ENCODE results near the gene SERGEF. TPM values are rescaled to one million over a fixed set of nuclear protein-coding genes. Genes with fewer than 3 reads are reported as not detected.
"Not testable (repeated sequence)": the region's sequence is repeated elsewhere in the genome, so short reads cannot be mapped to it uniquely, and the experiment has no call there.

Gene SERGEF
- total and polyA plus RNA-seq, 5 donors from 2014 or later: 40.4 to 81.5 (median 77.0) TPM

DNA sequence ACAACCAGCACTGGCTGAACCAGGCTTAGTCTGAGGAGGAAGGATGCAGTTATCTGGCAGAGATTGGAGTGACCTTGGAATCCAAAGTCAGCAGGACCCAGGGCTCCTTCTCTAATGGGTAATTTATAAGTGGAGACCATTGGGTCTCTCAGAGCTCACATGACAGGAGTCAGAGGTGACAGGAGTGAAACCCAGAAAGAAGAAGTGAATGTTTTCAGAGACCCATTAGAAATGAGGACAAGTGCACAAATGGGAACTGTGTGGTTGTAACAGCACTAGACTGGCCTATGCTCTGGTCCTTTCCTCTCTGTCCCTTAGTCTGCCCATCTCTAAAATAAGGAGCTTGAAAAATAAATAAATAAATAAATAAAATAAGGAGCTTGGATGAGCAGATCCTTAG, 107.4 kb downstream of the SERGEF start:
- H3K27me3 Mint-ChIP-seq: no peaks in the 10 kb centered on the region
- H3K9me3 Mint-ChIP-seq: no peaks in the 10 kb centered on the region

DNA sequence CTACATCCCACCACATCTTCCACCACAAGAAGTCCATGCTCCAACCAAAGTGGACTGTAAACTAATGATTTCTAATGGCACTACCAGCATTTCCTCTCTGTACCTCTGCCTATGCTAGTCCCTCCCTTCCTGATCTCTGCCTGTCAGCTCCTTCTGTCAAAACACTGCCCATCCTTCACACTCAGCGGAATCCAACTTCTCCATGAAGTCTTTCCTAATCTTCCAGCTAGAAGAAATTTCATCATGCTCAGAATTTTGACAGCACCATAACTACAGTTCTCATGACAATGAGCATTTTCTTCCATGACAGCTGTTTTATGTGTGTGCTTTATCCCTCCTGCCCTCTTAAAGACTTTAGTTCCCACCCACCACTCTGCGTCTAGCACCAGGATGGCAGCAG, 111.4 kb downstream of the SERGEF start:
- Histone ChIP-seq H3K27me3 (ENCODE audit: control insufficient read depth, insufficient read depth, low read length) (no peaks in the 10 kb centered on the region), H3K9me3 (ENCODE audit: control insufficient read depth in 2 of 2, low read length in 2 of 2) (no peaks in the 10 kb centered on the region), H3K4me3 (ENCODE audit: low read depth, low read length) (no peak overlapping the region), H3K4me1 (ENCODE audit: control insufficient read depth, insufficient read depth, low read length, poor library complexity, severe bottlenecking) (no peaks in the 10 kb centered on the region), H3K27ac (ENCODE audit: insufficient read depth, low read length, poor library complexity, severe bottlenecking) (no peak overlapping the region), H3K36me3 (ENCODE audit: control insufficient read depth, insufficient read depth, low read length) (peaks cover 6% of the 10 kb centered on the region)
- DNase-seq: no peak
- peak overlapping the region in 1 of 3 donors; percentile 37 for H3K27ac Mint-ChIP-seq
- H3K4me1 Mint-ChIP-seq: peaks cover 0 to 21% (median 11%) of the 10 kb centered on the region in 4 donors
- ATAC-seq (ENCODE audit: low read depth in 2 of 2): no peak
- peaks cover 32% of the 10 kb centered on the region for H3K36me3 Mint-ChIP-seq
- H3K9me3 Mint-ChIP-seq: no peaks in the 10 kb centered on the region
- H3K27me3 Mint-ChIP-seq: no peaks in the 10 kb centered on the region
- H3K4me3 Mint-ChIP-seq: no peak overlapping the region

More for the DNA sequence above, 107.4 kb downstream of the SERGEF start:
- Mint-ChIP-seq H3K4me1 (peaks cover 8 to 22% (median 12%) of the 10 kb centered on the region in 4 donors), H3K36me3 (peaks cover 41% of the 10 kb centered on the region), H3K27ac (no peak overlapping the region), H3K4me3 (no peak overlapping the region)
- Histone ChIP-seq H3K4me3 (ENCODE audit: low read depth, low read length) (no peak overlapping the region), H3K36me3 (ENCODE audit: control insufficient read depth, insufficient read depth, low read length) (peaks cover 8% of the 10 kb centered on the region), H3K27ac (ENCODE audit: insufficient read depth, low read length, poor library complexity, severe bottlenecking) (no peak overlapping the region), H3K4me1 (ENCODE audit: control insufficient read depth, insufficient read depth, low read length, poor library complexity, severe bottlenecking) (no peaks in the 10 kb centered on the region), H3K9me3 (ENCODE audit: control insufficient read depth in 2 of 2, low read length in 2 of 2) (no peaks in the 10 kb centered on the region), H3K27me3 (ENCODE audit: control insufficient read depth, insufficient read depth, low read length) (no peaks in the 10 kb centered on the region)
- ATAC-seq (ENCODE audit: low read depth in 2 of 2) (no peak), DNase-seq (no peak)

DNA sequence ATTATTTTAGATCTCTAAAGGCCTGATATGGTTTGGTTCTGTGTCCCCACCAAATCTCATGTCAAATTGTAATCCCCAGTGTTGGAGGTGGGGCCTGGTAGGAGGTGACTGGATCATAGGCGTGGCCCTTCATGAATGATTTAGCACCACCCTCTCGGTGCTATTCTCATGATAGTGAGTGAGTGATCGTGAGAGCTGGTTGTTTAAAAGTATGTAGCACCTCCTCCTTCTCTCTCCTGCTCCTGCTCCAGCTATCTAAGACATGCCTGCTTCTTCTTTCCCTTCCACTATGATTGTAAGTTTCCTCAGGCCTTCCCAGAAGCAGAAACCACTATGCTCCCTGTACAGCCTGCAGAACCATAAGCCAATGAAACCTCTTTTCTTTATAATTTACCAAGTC, 114.1 kb downstream of the SERGEF start:
- H3K36me3 Mint-ChIP-seq: peaks cover 45% of the 10 kb centered on the region
- Histone ChIP-seq H3K4me1 (ENCODE audit: control insufficient read depth, insufficient read depth, low read length, poor library complexity, severe bottlenecking) (no peaks in the 10 kb centered on the region), H3K4me3 (ENCODE audit: low read depth, low read length) (no peak overlapping the region), H3K27ac (ENCODE audit: insufficient read depth, low read length, poor library complexity, severe bottlenecking) (no peak overlapping the region), H3K36me3 (ENCODE audit: control insufficient read depth, insufficient read depth, low read length) (peaks cover 4% of the 10 kb centered on the region), H3K27me3 (ENCODE audit: control insufficient read depth, insufficient read depth, low read length) (no peaks in the 10 kb centered on the region), H3K9me3 (ENCODE audit: control insufficient read depth in 2 of 2, low read length in 2 of 2) (no peaks in the 10 kb centered on the region)
- H3K4me3 Mint-ChIP-seq: no peak overlapping the region
- H3K4me1 Mint-ChIP-seq: peaks cover 0 to 20% (median 10%) of the 10 kb centered on the region in 4 donors
- H3K27ac Mint-ChIP-seq: no peak overlapping the region
- ATAC-seq (ENCODE audit: low read depth in 2 of 2) (no peak), DNase-seq (no peak)
- H3K27me3 Mint-ChIP-seq: no peaks in the 10 kb centered on the region
- H3K9me3 Mint-ChIP-seq: no peaks in the 10 kb centered on the region

DNA sequence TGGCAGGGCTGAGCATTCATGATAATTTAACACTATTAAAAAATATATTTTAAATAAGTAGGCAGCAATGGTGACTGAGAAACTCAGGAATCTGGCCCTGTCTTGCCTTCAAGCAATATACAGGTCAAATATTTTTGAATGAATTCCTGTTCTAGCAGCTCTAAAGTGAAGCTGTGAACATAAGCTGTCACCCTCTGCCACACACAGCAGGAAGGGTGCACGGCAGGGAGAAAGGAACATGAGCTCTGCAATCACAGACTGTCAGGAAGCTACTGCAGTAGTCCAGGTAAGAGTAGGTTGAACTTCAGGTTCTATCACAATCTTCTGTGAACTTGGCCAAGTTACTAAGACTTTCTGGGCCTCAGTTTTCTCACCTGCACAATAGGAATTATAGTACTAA, 114.8 kb downstream of the SERGEF start:
- H3K9me3 ChIP-seq (ENCODE audit: control insufficient read depth in 2 of 2, low read length in 2 of 2): no peaks in the 10 kb centered on the region
- Mint-ChIP-seq H3K27ac (no peak overlapping the region), H3K4me1 (peaks cover 0 to 20% (median 8%) of the 10 kb centered on the region in 4 donors), H3K4me3 (no peak overlapping the region), H3K36me3 (peaks cover 38% of the 10 kb centered on the region), H3K27me3 (no peaks in the 10 kb centered on the region), H3K9me3 (no peaks in the 10 kb centered on the region)
- peaks cover 4% of the 10 kb centered on the region for H3K36me3 ChIP-seq (ENCODE audit: control insufficient read depth, insufficient read depth, low read length)
- no peak overlapping the region for H3K27ac ChIP-seq (ENCODE audit: insufficient read depth, low read length, poor library complexity, severe bottlenecking)
- no peak for DNase-seq
- no peaks in the 10 kb centered on the region for H3K4me1 ChIP-seq (ENCODE audit: control insufficient read depth, insufficient read depth, low read length, poor library complexity, severe bottlenecking)
- no peak for ATAC-seq (ENCODE audit: low read depth in 2 of 2)
- H3K27me3 ChIP-seq (ENCODE audit: control insufficient read depth, insufficient read depth, low read length): no peaks in the 10 kb centered on the region
- H3K4me3 ChIP-seq (ENCODE audit: low read depth, low read length): no peak overlapping the region

DNA sequence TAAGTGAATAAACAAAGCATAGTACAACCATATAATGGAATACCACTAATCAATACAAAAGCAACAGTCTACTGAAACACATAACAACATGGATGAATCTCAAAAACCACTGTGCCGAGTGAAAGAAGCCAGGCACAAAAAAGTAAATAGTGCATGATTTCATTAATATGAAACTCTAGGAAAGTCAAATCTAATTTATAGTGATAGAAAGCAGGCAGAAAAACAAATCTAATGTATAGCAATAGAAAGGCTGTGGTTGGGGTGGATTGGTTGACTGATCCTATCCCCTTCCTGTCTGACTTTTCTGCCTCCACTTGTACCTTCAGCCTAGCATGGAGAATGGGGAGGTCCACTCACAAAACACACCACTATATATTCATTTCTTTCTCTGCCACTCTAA, 115.4 kb downstream of the SERGEF start:
- Histone ChIP-seq H3K27ac (ENCODE audit: insufficient read depth, low read length, poor library complexity, severe bottlenecking) (no peak overlapping the region), H3K9me3 (ENCODE audit: control insufficient read depth in 2 of 2, low read length in 2 of 2) (no peaks in the 10 kb centered on the region), H3K36me3 (ENCODE audit: control insufficient read depth, insufficient read depth, low read length) (peaks cover 4% of the 10 kb centered on the region), H3K4me1 (ENCODE audit: control insufficient read depth, insufficient read depth, low read length, poor library complexity, severe bottlenecking) (no peaks in the 10 kb centered on the region), H3K27me3 (ENCODE audit: control insufficient read depth, insufficient read depth, low read length) (no peaks in the 10 kb centered on the region), H3K4me3 (ENCODE audit: low read depth, low read length) (no peak overlapping the region)
- H3K4me3 Mint-ChIP-seq: no peak overlapping the region
- H3K4me1 Mint-ChIP-seq: peaks cover 0 to 20% (median 8%) of the 10 kb centered on the region in 4 donors
- no peak overlapping the region for H3K27ac Mint-ChIP-seq
- ATAC-seq (ENCODE audit: low read depth in 2 of 2) (no peak), DNase-seq (no peak)
- H3K27me3 Mint-ChIP-seq: no peaks in the 10 kb centered on the region
- H3K36me3 Mint-ChIP-seq: peaks cover 40% of the 10 kb centered on the region
- no peaks in the 10 kb centered on the region for H3K9me3 Mint-ChIP-seq

DNA sequence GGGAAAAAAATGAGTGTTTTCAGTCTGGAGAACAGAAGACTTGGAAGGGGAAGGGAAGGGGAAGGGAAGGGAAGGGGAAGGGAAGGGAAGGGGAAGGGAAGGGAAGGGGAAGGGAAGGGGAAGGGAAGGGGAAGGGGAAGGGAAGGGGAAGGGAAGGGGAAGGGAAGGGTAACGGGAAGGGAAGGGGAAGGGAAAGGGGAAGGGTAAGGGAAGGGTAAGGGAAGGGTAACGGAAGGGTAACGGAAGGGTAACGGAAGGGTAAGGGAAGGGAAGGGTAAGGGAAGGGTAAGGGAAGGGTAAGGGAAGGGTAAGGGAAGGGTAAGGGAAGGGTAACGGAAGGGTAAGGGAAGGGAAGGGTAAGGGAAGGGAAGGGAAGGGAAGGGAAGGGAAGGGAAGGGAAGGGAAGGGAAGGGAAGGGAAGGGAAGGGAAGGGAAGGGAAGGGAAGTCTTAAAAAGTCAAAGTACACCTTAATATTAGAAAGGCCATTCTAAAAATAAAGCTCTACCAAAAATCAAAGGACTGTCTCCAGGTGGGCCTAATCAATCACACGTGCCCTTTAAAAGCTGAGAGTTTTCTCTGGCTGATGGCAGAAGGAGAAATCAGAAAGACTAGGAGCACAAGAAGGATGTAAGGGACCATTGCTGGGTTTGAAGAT, 116.2 kb downstream of the SERGEF start:
- Mint-ChIP-seq H3K4me1 (peaks cover 0 to 16% (median 4%) of the 10 kb centered on the region in 4 donors), H3K36me3 (peaks cover 38% of the 10 kb centered on the region)
- H3K9me3 ChIP-seq (ENCODE audit: control insufficient read depth in 2 of 2, low read length in 2 of 2); H3K27me3 Mint-ChIP-seq; H3K4me3 ChIP-seq (ENCODE audit: low read depth, low read length); H3K4me3 Mint-ChIP-seq; H3K27ac ChIP-seq (ENCODE audit: insufficient read depth, low read length, poor library complexity, severe bottlenecking); H3K4me1 ChIP-seq (ENCODE audit: control insufficient read depth, insufficient read depth, low read length, poor library complexity, severe bottlenecking); H3K27ac Mint-ChIP-seq; DNase-seq; H3K36me3 ChIP-seq (ENCODE audit: control insufficient read depth, insufficient read depth, low read length); H3K27me3 ChIP-seq (ENCODE audit: control insufficient read depth, insufficient read depth, low read length); ATAC-seq (ENCODE audit: low read depth in 2 of 2); H3K9me3 Mint-ChIP-seq: not testable (repeated sequence)

DNA sequence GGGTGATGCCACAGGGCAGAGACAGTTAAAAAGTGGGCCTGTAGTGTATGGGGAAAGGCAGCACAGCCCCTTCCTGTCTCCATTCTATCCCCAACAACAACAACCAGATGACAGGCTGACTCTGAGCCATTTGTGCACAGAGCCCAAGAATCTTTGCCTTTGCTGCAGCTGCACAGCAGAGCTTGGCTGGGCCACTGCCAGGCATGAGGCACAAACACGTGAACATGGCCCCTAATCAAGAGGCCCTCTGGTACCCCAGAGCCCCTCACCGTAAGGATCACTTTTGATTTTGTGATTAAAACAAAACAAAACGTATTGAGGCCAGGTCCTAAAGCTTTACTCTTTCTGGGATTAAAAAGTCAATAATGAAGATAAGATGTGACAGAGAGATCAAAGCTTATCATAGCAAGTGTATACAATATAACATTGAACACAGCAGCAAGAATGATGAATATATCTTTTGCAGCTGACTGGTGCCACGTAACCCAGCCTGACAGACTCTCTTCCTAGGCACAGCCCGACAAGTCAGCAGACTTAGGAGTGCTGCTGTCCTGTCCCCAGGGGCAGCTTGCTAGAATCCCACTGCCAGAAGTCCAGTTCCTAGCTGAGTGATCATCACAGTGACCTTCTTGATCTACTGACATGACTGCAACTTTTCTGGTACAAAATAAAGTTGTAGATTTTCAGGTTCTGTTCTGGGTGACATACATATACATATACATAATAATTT, 117.8 kb downstream of the SERGEF start:
- no peak for ATAC-seq (ENCODE audit: low read depth in 2 of 2)
- H3K27ac Mint-ChIP-seq: no peak overlapping the region

DNA sequence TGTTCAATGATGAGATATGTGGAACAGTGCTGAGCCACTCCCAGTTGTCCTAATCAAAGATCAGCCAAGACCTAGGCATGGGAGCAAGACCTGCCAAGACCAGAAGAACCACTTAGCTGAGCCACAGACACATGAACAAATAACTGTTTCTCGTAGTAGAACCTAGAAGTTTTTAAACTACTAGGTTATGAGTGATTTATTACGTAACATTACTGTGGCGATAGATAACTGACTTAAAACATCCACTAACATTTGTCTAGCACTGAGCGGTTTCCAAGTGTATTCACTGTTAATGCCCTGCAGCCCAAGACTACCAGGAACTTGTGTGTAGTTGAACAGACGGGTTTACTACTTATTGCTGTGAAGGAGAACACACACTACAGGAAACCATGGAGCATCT, 120.4 kb downstream of the SERGEF start:
- H3K4me1 Mint-ChIP-seq: peaks cover 0 to 4% (median 1%) of the 10 kb centered on the region in 4 donors
- H3K9me3 Mint-ChIP-seq: no peaks in the 10 kb centered on the region
- no peaks in the 10 kb centered on the region for H3K9me3 ChIP-seq (ENCODE audit: control insufficient read depth in 2 of 2, low read length in 2 of 2)
- no peak for DNase-seq
- no peak overlapping the region for H3K27ac ChIP-seq (ENCODE audit: insufficient read depth, low read length, poor library complexity, severe bottlenecking)
- no peaks in the 10 kb centered on the region for H3K27me3 ChIP-seq (ENCODE audit: control insufficient read depth, insufficient read depth, low read length)
- H3K4me1 ChIP-seq (ENCODE audit: control insufficient read depth, insufficient read depth, low read length, poor library complexity, severe bottlenecking): no peaks in the 10 kb centered on the region
- no peak overlapping the region for H3K4me3 Mint-ChIP-seq
- H3K36me3 ChIP-seq (ENCODE audit: control insufficient read depth, insufficient read depth, low read length): peaks cover 4% of the 10 kb centered on the region
- no peak overlapping the region for H3K4me3 ChIP-seq (ENCODE audit: low read depth, low read length)
- peaks cover 45% of the 10 kb centered on the region for H3K36me3 Mint-ChIP-seq
- no peak for ATAC-seq (ENCODE audit: low read depth in 2 of 2)
- no peaks in the 10 kb centered on the region for H3K27me3 Mint-ChIP-seq
- peak overlapping the region in 1 of 3 donors; percentile 9 for H3K27ac Mint-ChIP-seq

More for the DNA sequence above, 117.8 kb downstream of the SERGEF start:
- no peak for DNase-seq
- H3K36me3 Mint-ChIP-seq: peaks cover 38% of the 10 kb centered on the region
- H3K9me3 ChIP-seq (ENCODE audit: control insufficient read depth in 2 of 2, low read length in 2 of 2): no peaks in the 10 kb centered on the region
- no peak overlapping the region for H3K4me3 Mint-ChIP-seq
- peaks cover 6% of the 10 kb centered on the region for H3K36me3 ChIP-seq (ENCODE audit: control insufficient read depth, insufficient read depth, low read length)
- H3K9me3 Mint-ChIP-seq: no peaks in the 10 kb centered on the region
- no peaks in the 10 kb centered on the region for H3K27me3 ChIP-seq (ENCODE audit: control insufficient read depth, insufficient read depth, low read length)
- H3K27me3 Mint-ChIP-seq: no peaks in the 10 kb centered on the region
- H3K4me3 ChIP-seq (ENCODE audit: low read depth, low read length): no peak overlapping the region
- no peaks in the 10 kb centered on the region for H3K4me1 ChIP-seq (ENCODE audit: control insufficient read depth, insufficient read depth, low read length, poor library complexity, severe bottlenecking)
- peaks cover 0 to 9% (median 2%) of the 10 kb centered on the region in 4 donors for H3K4me1 Mint-ChIP-seq
- H3K27ac ChIP-seq (ENCODE audit: insufficient read depth, low read length, poor library complexity, severe bottlenecking): no peak overlapping the region
